HEK293T (cell line): ENCODE measurements around the gene ASZ1.

Experiments
- BHLHE40 ChIP-seq: fragments of 450-650 bp; IDR thresholded peaks from 2 replicates; pipeline ENCODE4 v1.6.1; 2016; ENCODE audit warnings: mild to moderate bottlenecking, moderate library complexity, borderline replicate concordance
- FOXA1 ChIP-seq: fragments of 450-650 bp; IDR thresholded peaks from 2 replicates; pipeline ENCODE4 v1.6.1; 2016; ENCODE audit warnings: mild to moderate bottlenecking
- ZNF384 ChIP-seq: fragments of 450-650 bp; IDR thresholded peaks from 2 replicates; pipeline ENCODE4 v1.6.1; 2016

DNA sequence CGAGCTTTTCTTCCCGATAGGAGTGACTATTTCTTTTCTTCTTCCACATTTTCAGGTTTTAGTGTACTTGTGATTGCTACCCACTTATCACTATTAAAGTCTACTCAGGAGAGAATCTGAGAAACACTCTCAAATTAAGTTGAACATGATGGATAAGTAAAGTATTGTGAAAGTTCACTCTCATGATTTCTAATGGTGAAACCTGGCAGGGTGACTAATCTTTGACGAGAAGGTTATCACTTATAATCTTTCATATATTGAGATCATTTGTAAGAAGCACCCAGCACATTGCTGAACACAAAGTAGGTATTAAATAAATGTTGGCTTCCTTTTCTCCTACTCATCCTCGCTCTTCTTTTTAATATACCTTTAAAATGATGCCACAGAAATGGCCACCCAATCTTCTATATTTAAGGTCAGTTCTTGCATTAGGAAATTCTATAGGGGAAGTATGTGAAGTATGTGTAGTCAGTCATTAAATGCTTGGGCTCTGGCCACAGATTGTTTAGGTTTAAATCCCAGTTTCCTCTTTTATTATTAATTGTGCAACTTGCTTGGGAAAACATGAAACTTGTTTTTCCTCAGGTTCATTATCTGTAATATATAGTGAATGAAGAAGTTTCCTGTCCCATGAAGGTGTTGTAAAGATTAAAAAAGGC is 49.4 kb upstream of the ASZ1 start:
- TF ChIP-seq ZNF384, result no peak
- no peak for TF ChIP-seq FOXA1
- no peak for TF ChIP-seq BHLHE40
